ENCODE results near the gene TMEM9B.

The TMEM9B gene

DNA sequence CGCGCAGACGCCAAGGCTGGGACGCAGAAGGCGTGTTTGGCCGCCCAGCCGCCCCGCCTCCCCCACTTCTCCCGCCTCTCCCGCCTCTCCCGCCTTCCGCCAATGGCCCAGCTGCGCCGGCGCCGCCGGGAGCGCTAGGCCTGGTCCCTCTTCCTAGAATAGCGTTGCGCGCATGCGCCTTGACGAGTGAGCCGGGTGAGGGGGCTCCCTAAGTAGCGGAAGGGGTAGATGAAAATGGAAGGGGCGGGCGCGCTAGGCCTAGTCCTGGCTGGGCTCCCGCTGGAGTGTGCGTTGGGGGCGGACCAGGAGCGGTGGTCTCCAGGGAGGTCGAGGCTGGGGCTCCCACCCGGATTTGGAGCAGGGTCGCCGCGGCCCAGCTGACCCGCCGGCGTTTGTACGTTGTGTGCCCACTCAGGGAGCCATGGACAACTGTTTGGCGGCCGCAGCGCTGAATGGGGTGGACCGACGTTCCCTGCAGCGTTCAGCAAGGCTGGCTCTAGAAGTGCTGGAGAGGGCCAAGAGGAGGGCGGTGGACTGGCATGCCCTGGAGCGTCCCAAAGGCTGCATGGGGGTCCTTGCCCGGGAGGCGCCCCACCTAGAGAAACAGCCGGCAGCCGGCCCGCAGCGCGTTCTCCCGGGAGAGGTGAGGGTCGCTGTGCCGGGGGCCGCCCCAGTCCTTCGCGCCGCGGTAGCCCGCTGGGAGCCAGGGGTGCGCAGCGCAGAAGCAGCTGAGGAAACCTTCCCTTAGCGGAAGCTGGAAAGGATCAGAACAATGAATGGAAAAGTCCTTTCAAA, 53.0 kb downstream of the TMEM9B start, which contains the start of gene AKIP1:
Gene AKIP1 (plus strand): TSS at position 161 of the 795 bp plus-strand sequence. CDS start 261 bp downstream, at position 422.
- TF ChIP-seq SIN3A (IDR thresholded peaks at IDR 0.05; ENCODE audit: borderline replicate concordance, insufficient read depth, low read length) (peak; percentile 49; the same call in 1 of the 2 replicates), FOXP2 (optimal IDR thresholded peaks at IDR 0.05; ENCODE audit: borderline replicate concordance, extremely low read depth, extremely low read length, insufficient read depth) (peak; percentile 29), POLR2AphosphoS5 (IDR thresholded peaks at IDR 0.05; ENCODE audit: low read depth, low read length) (peak; percentile 86), TAF1 (IDR thresholded peaks at IDR 0.05; ENCODE audit: borderline replicate concordance, insufficient read depth, low read length) (peak; percentile 69; the same call in 1 of the 2 replicates)
- TF ChIP-seq, protein P1, sequence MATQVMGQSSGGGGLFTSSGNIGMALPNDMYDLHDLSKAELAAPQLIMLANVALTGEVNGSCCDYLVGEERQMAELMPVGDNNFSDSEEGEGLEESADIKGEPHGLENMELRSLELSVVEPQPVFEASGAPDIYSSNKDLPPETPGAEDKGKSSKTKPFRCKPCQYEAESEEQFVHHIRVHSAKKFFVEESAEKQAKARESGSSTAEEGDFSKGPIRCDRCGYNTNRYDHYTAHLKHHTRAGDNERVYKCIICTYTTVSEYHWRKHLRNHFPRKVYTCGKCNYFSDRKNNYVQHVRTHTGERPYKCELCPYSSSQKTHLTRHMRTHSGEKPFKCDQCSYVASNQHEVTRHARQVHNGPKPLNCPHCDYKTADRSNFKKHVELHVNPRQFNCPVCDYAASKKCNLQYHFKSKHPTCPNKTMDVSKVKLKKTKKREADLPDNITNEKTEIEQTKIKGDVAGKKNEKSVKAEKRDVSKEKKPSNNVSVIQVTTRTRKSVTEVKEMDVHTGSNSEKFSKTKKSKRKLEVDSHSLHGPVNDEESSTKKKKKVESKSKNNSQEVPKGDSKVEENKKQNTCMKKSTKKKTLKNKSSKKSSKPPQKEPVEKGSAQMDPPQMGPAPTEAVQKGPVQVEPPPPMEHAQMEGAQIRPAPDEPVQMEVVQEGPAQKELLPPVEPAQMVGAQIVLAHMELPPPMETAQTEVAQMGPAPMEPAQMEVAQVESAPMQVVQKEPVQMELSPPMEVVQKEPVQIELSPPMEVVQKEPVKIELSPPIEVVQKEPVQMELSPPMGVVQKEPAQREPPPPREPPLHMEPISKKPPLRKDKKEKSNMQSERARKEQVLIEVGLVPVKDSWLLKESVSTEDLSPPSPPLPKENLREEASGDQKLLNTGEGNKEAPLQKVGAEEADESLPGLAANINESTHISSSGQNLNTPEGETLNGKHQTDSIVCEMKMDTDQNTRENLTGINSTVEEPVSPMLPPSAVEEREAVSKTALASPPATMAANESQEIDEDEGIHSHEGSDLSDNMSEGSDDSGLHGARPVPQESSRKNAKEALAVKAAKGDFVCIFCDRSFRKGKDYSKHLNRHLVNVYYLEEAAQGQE (IDR thresholded peaks at IDR 0.05; ENCODE audit: insufficient read depth in 1 of 2, low read depth in 2 of 2, low read length in 2 of 2), result no peak

DNA sequence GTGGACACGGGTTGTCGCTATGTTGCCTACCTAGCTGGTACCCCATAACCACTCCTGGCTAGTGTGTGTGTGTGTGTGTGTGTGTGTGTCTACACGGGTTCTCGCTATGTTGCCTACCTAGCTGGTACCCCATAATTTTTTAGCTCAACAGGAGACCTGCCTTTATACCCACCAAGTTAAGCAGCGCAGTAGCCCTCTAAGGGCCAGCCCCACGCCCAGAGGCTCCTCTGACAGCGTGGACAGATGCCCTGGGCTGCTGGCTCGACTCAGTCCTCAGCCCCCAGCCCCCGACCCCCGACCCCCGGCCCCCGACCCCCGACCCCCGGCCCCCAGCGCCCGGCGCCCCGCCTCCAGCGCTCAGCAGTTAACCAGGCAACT, 53.6 kb downstream of the TMEM9B start:
- no peak for TF ChIP-seq SIN3A (IDR thresholded peaks at IDR 0.05; ENCODE audit: borderline replicate concordance, insufficient read depth, low read length)
- no peak for TF ChIP-seq POLR2AphosphoS5 (IDR thresholded peaks at IDR 0.05; ENCODE audit: low read depth, low read length)
- TF ChIP-seq FOXP2 (optimal IDR thresholded peaks at IDR 0.05; ENCODE audit: borderline replicate concordance, extremely low read depth, extremely low read length, insufficient read depth), result no peak
- TF ChIP-seq, protein P1 (IDR thresholded peaks at IDR 0.05; ENCODE audit: insufficient read depth in 1 of 2, low read depth in 2 of 2, low read length in 2 of 2), result no peak
- no peak for TF ChIP-seq TAF1 (IDR thresholded peaks at IDR 0.05; ENCODE audit: borderline replicate concordance, insufficient read depth, low read length)

DNA sequence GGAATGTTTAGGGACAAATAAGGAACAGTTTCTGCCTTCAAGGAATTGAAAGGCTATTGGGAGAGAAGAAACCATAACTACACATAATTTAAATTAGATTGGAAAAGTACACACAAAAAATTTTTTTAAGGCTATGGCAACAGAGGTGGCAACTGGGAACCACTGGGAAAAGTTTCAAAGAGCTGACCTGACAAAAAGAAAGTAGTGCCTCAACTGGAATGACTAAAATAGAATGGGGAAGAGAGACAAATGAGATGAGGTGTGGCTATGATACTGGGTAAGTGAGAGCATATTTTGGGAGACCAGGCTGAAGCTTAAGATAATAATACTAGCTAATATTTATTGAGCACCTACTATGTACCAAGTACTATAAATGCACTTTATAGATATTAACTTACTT, 56.1 kb downstream of the TMEM9B start:
- TF ChIP-seq POLR2AphosphoS5 (IDR thresholded peaks at IDR 0.05; ENCODE audit: low read depth, low read length), result no peak
- TF ChIP-seq SIN3A (IDR thresholded peaks at IDR 0.05; ENCODE audit: borderline replicate concordance, insufficient read depth, low read length), result no peak
- TF ChIP-seq FOXP2 (optimal IDR thresholded peaks at IDR 0.05; ENCODE audit: borderline replicate concordance, extremely low read depth, extremely low read length, insufficient read depth), result no peak
- TF ChIP-seq TAF1 (IDR thresholded peaks at IDR 0.05; ENCODE audit: borderline replicate concordance, insufficient read depth, low read length), result no peak
- TF ChIP-seq, protein P1 (IDR thresholded peaks at IDR 0.05; ENCODE audit: insufficient read depth in 1 of 2, low read depth in 2 of 2, low read length in 2 of 2), result no peak

DNA sequence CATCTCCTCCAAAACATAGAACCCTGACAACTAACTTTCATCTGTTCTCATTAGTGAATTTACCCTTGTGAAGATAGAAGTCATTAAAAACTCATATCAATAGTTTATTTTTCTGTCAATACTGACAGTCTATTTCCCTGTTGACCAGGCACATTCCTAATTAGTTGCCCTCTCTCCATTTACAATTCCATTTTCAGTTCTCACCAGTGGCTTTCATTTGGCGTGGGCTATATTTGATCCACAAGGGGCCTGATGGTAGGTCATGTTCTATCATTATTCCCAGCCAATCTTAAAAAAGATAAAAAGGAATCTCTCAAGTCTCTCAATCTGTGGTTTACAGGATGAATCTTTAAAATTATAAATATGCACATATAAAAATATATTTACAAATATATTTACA, 57.1 kb downstream of the TMEM9B start:
- TF ChIP-seq SIN3A (IDR thresholded peaks at IDR 0.05; ENCODE audit: borderline replicate concordance, insufficient read depth, low read length) (no peak), POLR2AphosphoS5 (IDR thresholded peaks at IDR 0.05; ENCODE audit: low read depth, low read length) (no peak), TAF1 (IDR thresholded peaks at IDR 0.05; ENCODE audit: borderline replicate concordance, insufficient read depth, low read length) (no peak)
- TF ChIP-seq, protein P1 (IDR thresholded peaks at IDR 0.05; ENCODE audit: insufficient read depth in 1 of 2, low read depth in 2 of 2, low read length in 2 of 2), result no peak

All from PFSK-1 (cell line).